Measurements from ENCODE around the gene YEATS2. TPM values are rescaled to one million over a fixed set of nuclear protein-coding genes. Genes with fewer than 3 reads are reported as not detected.

The YEATS2 gene
- total and polyA plus RNA-seq, 8 donors: 3.1 to 68.8 (median 20.0) TPM

DNA sequence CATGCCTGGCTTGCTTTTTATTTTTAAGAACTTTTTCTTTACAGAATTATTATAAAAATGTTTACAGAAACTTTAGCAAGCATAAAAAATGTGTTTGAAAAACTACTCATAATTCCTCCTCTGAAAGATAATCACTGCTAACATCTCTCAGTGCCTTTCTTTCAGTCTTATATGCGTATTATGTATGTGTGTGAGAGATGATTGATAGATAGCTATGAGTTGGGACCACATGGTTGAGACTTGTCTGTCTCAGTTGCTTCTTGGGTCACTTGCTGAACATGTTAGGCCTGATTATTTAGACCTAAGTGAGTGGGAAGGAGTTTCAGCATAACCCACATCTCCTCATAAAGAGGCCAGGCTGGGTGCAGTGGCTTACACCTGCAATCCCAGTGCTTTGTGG lies 116.6 kb downstream of the YEATS2 start:
- no peak overlapping the region for H3K4me3 ChIP-seq
- WGBS, 5 donors: 50 to 97% (median 94%) methylated on average over 1 of the region's 1 CpG
- no peaks in the 10 kb centered on the region for H3K9me3 ChIP-seq
- no peak overlapping the region for H3K27ac ChIP-seq
- H3K4me1 ChIP-seq: no peaks in the 10 kb centered on the region
- peaks cover 16 to 68% (median 47%) of the 10 kb centered on the region in 4 donors for H3K36me3 ChIP-seq
- no peak for DNase-seq
- H3K27me3 ChIP-seq: no peaks in the 10 kb centered on the region
- TF ChIP-seq EP300 (IDR thresholded peaks at IDR 0.05): no peak
- intact Hi-C loops (cut with DNase I; ENCODE audit: low total_unique reads): no loop called here

DNA sequence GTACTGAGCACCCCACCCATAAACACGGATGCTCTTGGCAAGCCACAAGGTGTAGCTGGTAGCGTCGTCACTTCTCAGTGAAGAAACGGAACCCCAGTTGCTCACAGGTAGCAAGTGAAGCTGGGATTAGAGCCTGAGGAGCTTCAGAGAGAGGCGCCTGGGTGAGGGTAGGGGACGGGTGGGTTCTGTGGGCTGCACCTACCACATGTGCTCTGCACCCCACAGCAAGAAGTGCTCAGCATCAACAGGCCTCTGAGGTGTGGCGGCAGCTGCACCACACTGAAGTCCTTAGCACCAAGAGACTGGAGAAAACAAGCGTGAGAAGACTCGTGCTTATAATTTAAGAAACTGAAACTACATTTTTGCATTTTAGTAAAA lies 118.0 kb downstream of the YEATS2 start:
- H3K27ac ChIP-seq: no peak overlapping the region
- DNase-seq: no peak
- no peaks in the 10 kb centered on the region for H3K9me3 ChIP-seq
- H3K27me3 ChIP-seq: no peaks in the 10 kb centered on the region
- peaks cover 11 to 55% (median 34%) of the 10 kb centered on the region in 4 donors for H3K36me3 ChIP-seq
- TF ChIP-seq, protein P1, sequence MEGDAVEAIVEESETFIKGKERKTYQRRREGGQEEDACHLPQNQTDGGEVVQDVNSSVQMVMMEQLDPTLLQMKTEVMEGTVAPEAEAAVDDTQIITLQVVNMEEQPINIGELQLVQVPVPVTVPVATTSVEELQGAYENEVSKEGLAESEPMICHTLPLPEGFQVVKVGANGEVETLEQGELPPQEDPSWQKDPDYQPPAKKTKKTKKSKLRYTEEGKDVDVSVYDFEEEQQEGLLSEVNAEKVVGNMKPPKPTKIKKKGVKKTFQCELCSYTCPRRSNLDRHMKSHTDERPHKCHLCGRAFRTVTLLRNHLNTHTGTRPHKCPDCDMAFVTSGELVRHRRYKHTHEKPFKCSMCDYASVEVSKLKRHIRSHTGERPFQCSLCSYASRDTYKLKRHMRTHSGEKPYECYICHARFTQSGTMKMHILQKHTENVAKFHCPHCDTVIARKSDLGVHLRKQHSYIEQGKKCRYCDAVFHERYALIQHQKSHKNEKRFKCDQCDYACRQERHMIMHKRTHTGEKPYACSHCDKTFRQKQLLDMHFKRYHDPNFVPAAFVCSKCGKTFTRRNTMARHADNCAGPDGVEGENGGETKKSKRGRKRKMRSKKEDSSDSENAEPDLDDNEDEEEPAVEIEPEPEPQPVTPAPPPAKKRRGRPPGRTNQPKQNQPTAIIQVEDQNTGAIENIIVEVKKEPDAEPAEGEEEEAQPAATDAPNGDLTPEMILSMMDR (IDR thresholded peaks at IDR 0.05): no peak
- TF ChIP-seq POLR2A (IDR thresholded peaks at IDR 0.05) (no peak), POLR2AphosphoS5 (IDR thresholded peaks at IDR 0.05) (no peak), EP300 (IDR thresholded peaks at IDR 0.05) (no peak)
- intact Hi-C loops (cut with DNase I; ENCODE audit: low total_unique reads): no loop called here
- 68 to 80% (median 78%) methylated on average over 9 of the region's 9 CpGs for WGBS, 5 donors
- no peaks in the 10 kb centered on the region for H3K4me1 ChIP-seq
- no peak overlapping the region for H3K4me3 ChIP-seq

DNA sequence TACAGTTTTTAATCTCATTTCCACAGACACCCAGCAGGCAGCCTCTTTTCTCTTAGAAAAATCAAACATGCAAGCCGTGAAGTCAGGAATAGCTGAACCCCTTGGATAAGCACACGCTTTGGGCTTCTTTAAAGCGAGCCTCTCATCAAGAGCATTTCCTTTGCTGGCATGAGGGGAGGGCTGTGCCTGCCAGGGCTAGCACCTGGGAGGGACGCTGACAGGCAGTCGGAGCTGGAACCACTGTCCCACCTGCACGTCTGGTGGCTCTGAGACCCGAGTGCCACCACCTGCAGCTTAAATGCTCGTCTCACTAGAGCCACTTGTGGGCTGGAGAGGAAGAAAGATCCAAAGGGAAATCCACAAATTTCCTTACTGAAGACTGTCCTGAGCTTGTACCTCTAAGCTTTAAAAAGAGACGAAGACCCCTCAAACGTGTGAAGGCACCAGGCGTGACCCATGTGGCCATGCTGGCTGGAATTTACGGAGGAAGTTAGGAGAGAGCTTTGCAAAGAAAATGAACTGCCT lies 118.4 kb downstream of the YEATS2 start:
- peaks cover 6 to 51% (median 29%) of the 10 kb centered on the region in 4 donors for H3K36me3 ChIP-seq
- no peak for DNase-seq
- 69 to 89% (median 83%) methylated on average over 12 of the region's 12 CpGs for WGBS, 5 donors
- H3K27ac ChIP-seq: no peak overlapping the region
- intact Hi-C loops (cut with DNase I; ENCODE audit: low total_unique reads): no loop called here
- no peaks in the 10 kb centered on the region for H3K9me3 ChIP-seq
- TF ChIP-seq EP300 (IDR thresholded peaks at IDR 0.05) (no peak), POLR2A (IDR thresholded peaks at IDR 0.05) (no peak), POLR2AphosphoS5 (IDR thresholded peaks at IDR 0.05) (no peak)
- TF ChIP-seq, protein P1 (IDR thresholded peaks at IDR 0.05): no peak
- no peak overlapping the region for H3K4me3 ChIP-seq
- no peaks in the 10 kb centered on the region for H3K4me1 ChIP-seq
- no peaks in the 10 kb centered on the region for H3K27me3 ChIP-seq

DNA sequence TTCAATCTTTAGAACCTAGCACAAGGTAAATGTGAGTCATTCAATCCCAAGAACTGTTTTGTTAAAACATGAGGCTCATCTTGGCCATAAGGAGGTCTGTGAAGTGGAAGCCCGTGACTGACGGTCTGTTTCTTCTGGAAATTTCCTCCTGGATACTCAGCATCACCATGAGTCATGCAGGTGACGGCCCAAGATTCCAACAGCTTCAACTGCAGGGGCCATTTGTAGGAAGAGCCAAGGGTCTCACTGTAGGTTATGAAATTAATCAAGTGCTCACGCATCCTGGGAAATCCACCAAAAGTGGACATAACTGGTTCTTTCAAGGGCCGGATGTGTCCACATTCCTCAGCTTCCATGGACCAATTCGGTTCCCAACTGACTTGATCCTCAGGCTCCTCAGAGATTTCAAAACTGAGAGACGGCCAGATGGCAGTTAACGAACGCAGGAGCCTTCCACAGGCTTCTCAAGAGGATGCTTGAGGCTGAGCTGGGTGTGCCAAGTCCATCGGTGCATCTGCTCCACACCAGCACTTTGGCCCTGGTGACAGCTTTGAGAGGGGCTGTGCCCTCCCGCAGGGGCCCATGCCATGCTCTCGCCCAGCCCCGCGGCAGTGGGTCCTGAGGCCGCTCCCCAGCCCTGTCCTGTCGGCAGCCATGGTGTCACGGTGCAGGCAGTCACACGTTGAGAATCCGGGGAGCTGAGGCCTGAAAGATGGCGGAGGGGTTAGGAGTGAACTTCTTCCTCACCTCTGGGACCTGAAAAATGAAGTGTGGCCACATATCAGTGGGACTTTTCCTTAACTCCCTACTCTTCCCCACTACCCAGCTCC lies 119.3 kb downstream of the YEATS2 start:
- Histone ChIP-seq H3K27me3 (no peaks in the 10 kb centered on the region), H3K4me3 (no peak overlapping the region), H3K9me3 (no peaks in the 10 kb centered on the region), H3K36me3 (peaks cover 0 to 42% (median 20%) of the 10 kb centered on the region in 4 donors), H3K27ac (no peak overlapping the region), H3K4me1 (no peaks in the 10 kb centered on the region)
- no peak for DNase-seq
- intact Hi-C loops (cut with DNase I; ENCODE audit: low total_unique reads): no loop called here
- WGBS, 5 donors: 83 to 93% (median 90%) methylated on average over 18 to 20 of the region's 20 CpGs
- TF ChIP-seq EP300 (IDR thresholded peaks at IDR 0.05): no peak
- TF ChIP-seq POLR2A (IDR thresholded peaks at IDR 0.05): no peak
- TF ChIP-seq, protein P1 (IDR thresholded peaks at IDR 0.05): no peak
- TF ChIP-seq POLR2AphosphoS5 (IDR thresholded peaks at IDR 0.05): no peak

DNA sequence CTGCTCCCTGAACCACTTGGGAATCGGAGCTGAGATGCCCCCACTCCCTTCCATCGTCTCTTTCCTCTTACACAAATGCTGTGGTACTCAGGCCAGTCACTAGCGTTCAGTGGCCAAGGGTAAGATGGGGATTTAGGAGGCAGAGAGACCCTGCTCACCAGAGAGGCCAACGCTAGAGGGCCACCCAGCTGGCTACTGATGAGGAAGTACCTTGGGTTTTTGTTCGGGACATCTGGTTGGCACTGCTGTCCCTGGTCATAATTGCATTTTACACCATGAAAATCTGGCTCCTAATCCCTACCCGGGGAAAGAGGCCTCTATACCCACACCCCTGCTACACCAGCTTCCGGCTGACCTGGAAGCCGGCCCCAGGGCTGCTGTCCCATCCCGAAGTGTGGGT lies 120.0 kb downstream of the YEATS2 start:
- Histone ChIP-seq H3K9me3 (no peaks in the 10 kb centered on the region), H3K27me3 (no peaks in the 10 kb centered on the region), H3K27ac (no peak overlapping the region), H3K36me3 (peaks cover 0 to 34% (median 13%) of the 10 kb centered on the region in 4 donors), H3K4me1 (no peaks in the 10 kb centered on the region), H3K4me3 (no peak overlapping the region)
- TF ChIP-seq POLR2AphosphoS5 (IDR thresholded peaks at IDR 0.05) (no peak), POLR2A (IDR thresholded peaks at IDR 0.05) (no peak), EP300 (IDR thresholded peaks at IDR 0.05) (no peak)
- TF ChIP-seq, protein P1 (IDR thresholded peaks at IDR 0.05): no peak
- 89 to 96% (median 93%) methylated on average over 6 to 9 of the region's 9 CpGs for WGBS, 5 donors
- intact Hi-C loops (cut with DNase I; ENCODE audit: low total_unique reads): no loop called here
- DNase-seq: no peak

All from stomach (tissue), 9 donors.